GM12878 (cell line): ENCODE measurements around the gene NPHS2. TPM values are rescaled to one million over a fixed set of nuclear protein-coding genes. Genes with fewer than 3 reads are reported as not detected.

Source experiments
- ATAC-seq: fragments of 200-7000 bp; cut with Tn5 transposase; 3 replicates; pipeline ENCODE4 v1.9.1; 2020; ENCODE audit warnings: mild to moderate bottlenecking, moderate library complexity
- BruUV-seq: library from RNA; stranded (reverse); fragments of 400-500 nt; replicated peaks from 2 replicates; lab custom pipeline; 2021; lab: Mats Ljungman, UMichigan
- CTCF ChIA-PET: fragments of 300-600 bp; sonication (Branson Sonifier 250); formaldehyde crosslinking; extraction: SDS; loops from one replicate; lab custom pipeline; 2021; ENCODE audit warnings: inconsistent platforms; lab: Yijun Ruan, JAX
- POLR2A ChIA-PET: fragments of 350-600 bp; formaldehyde crosslinking; extraction: SDS; loops from one replicate; lab custom pipeline; 2021; ENCODE audit warnings: inconsistent platforms; lab: Charles Lee
- RAD21 ChIA-PET: fragments of 300-600 bp; sonication (Branson Sonifier 250); formaldehyde crosslinking; loops from one replicate; lab custom pipeline; 2023; ENCODE audit warnings: antibody characterized with exemption; ENCODE audit not compliant: unreplicated experiment; lab: Charles Lee
- SMC1A ChIA-PET: fragments of 300-600 bp; sonication (Branson Sonifier 250); formaldehyde crosslinking; loops from one replicate; lab custom pipeline; 2023; ENCODE audit not compliant: unreplicated experiment, uncharacterized antibody; lab: Charles Lee
- DNase-seq: peaks from one replicate; pipeline ENCODE4 v3.0.0-alpha.2; 2011; ENCODE audit warnings: low read depth, low spot score
- FAIRE-seq: peaks from 3 replicates; lab custom pipeline; 2011; peaks lifted over from hg19 to GRCh38; lab: Jason Lieb, UNC
- H2AFZ ChIP-seq: 2 replicates; pipeline ENCODE4 v1.6.0; 2011; ENCODE audit warnings: low read depth, low read length, control low read depth; ENCODE audit not compliant: control insufficient read depth
- H3K27ac ChIP-seq: 2 replicates; pipeline ENCODE4 v1.5.1; 2011; ENCODE audit warnings: control low read depth; ENCODE audit not compliant: control insufficient read depth, insufficient read depth
- H3K27me3 ChIP-seq, 2 experiments: replicated peaks in 1 of 2; 2 replicates each; pipeline versions ENCODE4 v1.6.0 to v1.6.1; 2011; ENCODE audit warnings: low read length in 1 of 2; ENCODE audit not compliant: control insufficient read depth in 2 of 2, insufficient read depth in 2 of 2
- H3K36me3 ChIP-seq, 2 experiments: 2 replicates each; pipeline ENCODE4 v1.5.1; 2011; ENCODE audit warnings: low read length in 1 of 2; ENCODE audit not compliant: control insufficient read depth in 2 of 2, insufficient read depth in 2 of 2
- H3K4me1 ChIP-seq: 2 replicates; pipeline ENCODE4 v1.6.1; 2011; ENCODE audit warnings: mild to moderate bottlenecking, low read length, moderate library complexity, mixed read lengths; ENCODE audit not compliant: control insufficient read depth, insufficient read depth
- H3K4me2 ChIP-seq: 2 replicates; pipeline ENCODE4 v1.6.0; 2011; ENCODE audit warnings: control low read depth; ENCODE audit not compliant: control insufficient read depth, insufficient read depth
- H3K4me3 ChIP-seq: fragments of 200-600 bp; sonication (generic); 2 replicates; pipeline ENCODE4 v1.5.1; 2016
- H3K79me2 ChIP-seq: 2 replicates; pipeline ENCODE4 v1.6.0; 2011; ENCODE audit warnings: low read length; ENCODE audit not compliant: control insufficient read depth, insufficient read depth
- H3K9ac ChIP-seq: 2 replicates; pipeline ENCODE4 v1.8.0; 2011; ENCODE audit warnings: low read length, control low read depth, mixed read lengths; ENCODE audit not compliant: control insufficient read depth, insufficient read depth
- H3K9me3 ChIP-seq: replicated peaks from 3 replicates; pipeline ENCODE4 v1.5.1; 2011; ENCODE audit warnings: mild to moderate bottlenecking, low read length; ENCODE audit not compliant: control insufficient read depth, insufficient read depth
- H4K20me1 ChIP-seq: 2 replicates; pipeline ENCODE4 v1.6.0; 2011; ENCODE audit not compliant: control insufficient read depth, insufficient read depth
- ATF7 ChIP-seq: fragments of 450-650 bp; IDR thresholded peaks from 2 replicates; pipeline ENCODE4 v1.6.1; 2016; ENCODE audit warnings: low read depth, mild to moderate bottlenecking
- BCL11A ChIP-seq: IDR thresholded peaks from 2 replicates; pipeline ENCODE4 v1.6.1; 2011; ENCODE audit warnings: low read depth, low read length
- CBFB ChIP-seq: IDR thresholded peaks from 2 replicates; pipeline ENCODE4 v1.6.1; 2016; ENCODE audit warnings: antibody characterized with exemption, low read depth
- EP300 ChIP-seq, 2 experiments: fragments of 150-350 bp in 1 of 2; IDR thresholded peaks; 2 replicates each; pipeline ENCODE4 v1.6.1; 2011 to 2012; ENCODE audit warnings: low read depth in 2 of 2, low read length in 2 of 2, borderline replicate concordance in 1 of 2, improper control_type of control experiment in 1 of 2, inconsistent platforms in 1 of 2; ENCODE audit not compliant: control insufficient read depth in 1 of 2
- JUNB ChIP-seq: IDR thresholded peaks from 2 replicates; pipeline ENCODE4 v1.6.1; 2016; ENCODE audit warnings: antibody characterized with exemption, mild to moderate bottlenecking
- NFYA ChIP-seq: IDR thresholded peaks from 2 replicates; pipeline ENCODE4 v1.6.1; 2011; ENCODE audit warnings: low read depth, mild to moderate bottlenecking, low read length, improper control_type of control experiment, borderline replicate concordance
- NR2F1 ChIP-seq: fragments of 450-650 bp; conservative IDR thresholded peaks from 2 replicates; pipeline ENCODE4 v1.6.1; 2017; ENCODE audit warnings: mild to moderate bottlenecking
- PAX8 ChIP-seq: fragments of 450-650 bp; IDR thresholded peaks from 2 replicates; pipeline ENCODE4 v1.6.1; 2017; ENCODE audit warnings: mild to moderate bottlenecking, moderate library complexity
- POLR2A ChIP-seq: IDR thresholded peaks from 2 replicates; pipeline ENCODE4 v1.6.1; 2011; ENCODE audit warnings: low read depth, mild to moderate bottlenecking, low read length
- SMC3 ChIP-seq: IDR thresholded peaks from 2 replicates; pipeline ENCODE4 v1.6.1; 2011; ENCODE audit warnings: low read length, improper control_type of control experiment, borderline replicate concordance
- in situ Hi-C: fragments of 300-500 bp; cut with MboI; formaldehyde crosslinking; loops from 9 replicates; pipeline ENCODE4 v1.14.3; 2018; ENCODE audit warnings: mixed read lengths
- intact Hi-C: fragments of 100-400 bp; cut with micrococcal nuclease; formaldehyde crosslinking; loops from one replicate; pipeline ENCODE4 v1.14.2; 2022; ENCODE audit not compliant: unreplicated experiment
- polyA plus RNA-seq, 11 experiments: library from polyadenylated mRNA; depleted of rRNA in 4 of 11; unstranded in 6 of 11; stranded (reverse) in 5 of 11; fragments of >200 nt; fragmentation: Nextera tagmentation in 4 of 11; fragmentation: Illumina TruSeq in 1 of 11; extraction: Ambion mirVana in 4 of 11; extraction: Trizol in 1 of 11; gene quantifications; 1 replicate in 1 of 11; 2 replicates in 10 of 11; pipeline versions ENCODE4 v1.2.1 to v1.2.3, GENCODE V29; 2011 to 2016; ENCODE audit warnings: inconsistent platforms in 2 of 11, missing spikeins in 2 of 11, low read depth in 1 of 11
- total RNA-seq, 4 experiments: library from RNA; depleted of rRNA in 3 of 4; stranded (reverse); fragments of >200 nt in 3 of 4; fragmentation: Illumina TruSeq in 1 of 4; extraction: Trizol in 1 of 4; gene quantifications; 2 replicates each; pipeline versions ENCODE4 v1.2.1 to v1.2.3, GENCODE V29; 2013 to 2021
- TF ChIP-seq, protein P1 (sequence below), 3 experiments: IDR thresholded peaks in 2 of 3; conservative IDR thresholded peaks in 1 of 3; 2 replicates each; pipeline ENCODE4 v1.5.1; 2011; ENCODE audit warnings: low read depth in 3 of 3, low read length in 3 of 3, mild to moderate bottlenecking in 3 of 3, control low read depth in 2 of 3, moderate library complexity in 2 of 3, inconsistent platforms in 1 of 3, mixed read lengths in 1 of 3; ENCODE audit not compliant: control insufficient read depth in 2 of 3, insufficient read depth in 1 of 3; ENCODE audit errors: extremely low read depth in 1 of 3

NPHS2 gene
- total and polyA plus RNA-seq, 10 of the 15 experiments (the other 5 are each of a cell fraction or from before 2014, with no cell fraction given) = not detected

DNA sequence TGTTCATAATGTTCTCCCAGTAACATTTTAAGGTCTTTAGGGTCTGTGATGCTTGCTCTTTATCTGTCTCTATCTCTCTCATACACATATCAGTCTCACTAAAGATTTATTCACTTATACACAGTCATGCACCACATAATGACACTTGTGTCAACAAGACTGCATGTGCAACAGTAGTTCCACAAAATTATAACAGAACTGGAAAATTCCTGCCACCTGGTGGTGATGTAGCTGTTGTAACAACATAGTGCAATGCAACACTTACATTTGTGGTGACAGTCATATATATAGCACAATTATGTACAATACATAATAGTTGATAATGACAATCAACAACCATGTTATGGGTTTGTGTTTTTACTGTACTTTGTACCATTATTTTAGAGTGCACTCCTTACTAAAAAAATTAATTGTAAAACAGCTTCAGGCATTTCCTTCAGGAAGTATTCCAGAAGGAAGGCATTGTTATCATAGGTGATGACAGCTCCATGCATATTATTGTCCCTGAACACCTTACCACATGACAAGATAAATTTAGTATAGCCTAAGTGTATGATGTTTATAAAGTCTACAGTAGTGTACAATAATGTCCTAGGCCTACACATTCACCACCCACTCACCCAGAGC is 24.0 kb upstream of the NPHS2 start:
- ATAC-seq (peak; percentile 76), FAIRE-seq (no peak), DNase-seq (no peak)
- intact Hi-C loops (no loop called here), in situ Hi-C loops (no loop called here)
- BruUV-seq = no TSS peak
- no peaks in the 10 kb centered on the region for H3K27me3 ChIP-seq
- no peak overlapping the region for H2AFZ ChIP-seq
- no peak overlapping the region for H3K4me2 ChIP-seq
- ChIA-PET CTCF (interaction anchor here (0.6 to 1.4 kb wide), 4 partner anchors 8 to 519 kb away, joined by 3 to 4 read pairs (median 3); no protein-coding TSS in a partner anchor), RAD21 (interaction anchor here (1.0 kb wide), 1 partner anchor 1066 kb away, joined by 3 read pairs; no protein-coding TSS in a partner anchor), SMC1A (interaction anchor here (0.7 to 1.0 kb wide), 2 partner anchors 8 to 520 kb away, joined by 3 to 4 read pairs; no protein-coding TSS in a partner anchor), POLR2A (interaction anchor here (0.6 kb wide), 1 partner anchor 498 kb away, joined by 5 read pairs; no protein-coding TSS in a partner anchor)
- no peaks in the 10 kb centered on the region for H4K20me1 ChIP-seq
- no peaks in the 10 kb centered on the region for H3K4me1 ChIP-seq
- H3K36me3 ChIP-seq = no peaks in the 10 kb centered on the region
- TF ChIP-seq SMC3 (peak; percentile 17), BCL11A (no peak), NFYA (no peak), PAX8 (no peak), JUNB (no peak), EP300 (IDR thresholded peaks at IDR 0.05; ENCODE audit: borderline replicate concordance in 1 of 2, control insufficient read depth in 1 of 2, low read depth in 2 of 2, low read length in 2 of 2) (no peak), NR2F1 (no peak), POLR2A (no peak), ATF7 (no peak), CBFB (no peak)
- TF ChIP-seq, protein P1, sequence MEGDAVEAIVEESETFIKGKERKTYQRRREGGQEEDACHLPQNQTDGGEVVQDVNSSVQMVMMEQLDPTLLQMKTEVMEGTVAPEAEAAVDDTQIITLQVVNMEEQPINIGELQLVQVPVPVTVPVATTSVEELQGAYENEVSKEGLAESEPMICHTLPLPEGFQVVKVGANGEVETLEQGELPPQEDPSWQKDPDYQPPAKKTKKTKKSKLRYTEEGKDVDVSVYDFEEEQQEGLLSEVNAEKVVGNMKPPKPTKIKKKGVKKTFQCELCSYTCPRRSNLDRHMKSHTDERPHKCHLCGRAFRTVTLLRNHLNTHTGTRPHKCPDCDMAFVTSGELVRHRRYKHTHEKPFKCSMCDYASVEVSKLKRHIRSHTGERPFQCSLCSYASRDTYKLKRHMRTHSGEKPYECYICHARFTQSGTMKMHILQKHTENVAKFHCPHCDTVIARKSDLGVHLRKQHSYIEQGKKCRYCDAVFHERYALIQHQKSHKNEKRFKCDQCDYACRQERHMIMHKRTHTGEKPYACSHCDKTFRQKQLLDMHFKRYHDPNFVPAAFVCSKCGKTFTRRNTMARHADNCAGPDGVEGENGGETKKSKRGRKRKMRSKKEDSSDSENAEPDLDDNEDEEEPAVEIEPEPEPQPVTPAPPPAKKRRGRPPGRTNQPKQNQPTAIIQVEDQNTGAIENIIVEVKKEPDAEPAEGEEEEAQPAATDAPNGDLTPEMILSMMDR (IDR thresholded peaks at IDR 0.05 in 2 of 3, conservative IDR thresholded peaks at IDR 0.05 in 1 of 3; ENCODE audit: control insufficient read depth in 2 of 3, extremely low read depth in 1 of 3, insufficient read depth in 1 of 3, low read depth in 3 of 3, low read length in 3 of 3) = peak; percentile 17 to 43 (median 34); a peak in 5 of 6 replicates
- no peak overlapping the region for H3K4me3 ChIP-seq
- H3K79me2 ChIP-seq = no peaks in the 10 kb centered on the region
- H3K9me3 ChIP-seq = no peaks in the 10 kb centered on the region
- H3K9ac ChIP-seq = no peak overlapping the region
- no peak overlapping the region for H3K27ac ChIP-seq
